CD4-positive, alpha-beta T cell (primary cell): Measurements from ENCODE around the gene MBLAC1. TPM values are rescaled to one million over a fixed set of nuclear protein-coding genes. Genes with fewer than 3 reads are reported as not detected.

Experiments used
- ATAC-seq: fragments of 200-7000 bp; cut with Tn5 transposase; one replicate; pipeline ENCODE4 v1.10.0; 2022; ENCODE audit warnings: mild to moderate bottlenecking; ENCODE audit not compliant: poor library complexity
- CTCF ChIA-PET: fragments of 350-600 bp; sonication (Branson Sonifier 250); formaldehyde crosslinking; loops from one replicate; lab custom pipeline; 2021; ENCODE audit warnings: antibody characterized with exemption, inconsistent platforms; lab: Charles Lee
- POLR2A ChIA-PET: fragments of 350-600 bp; sonication (Branson Sonifier 250); formaldehyde crosslinking; loops from one replicate; lab custom pipeline; 2021; ENCODE audit warnings: antibody characterized with exemption, inconsistent platforms; lab: Charles Lee
- DNase-seq, 14 experiments: peaks; one replicate each; pipeline ENCODE4 v3.0.0-alpha.2; 2013 to 2020; ENCODE audit warnings: mixed read lengths in 2 of 14
- H3K27ac ChIP-seq, 2 donors: one replicate each; pipeline versions ENCODE4 v1.5.1 to v1.7.0; 2013; ENCODE audit warnings: low read length in 2 of 2, low read depth in 1 of 2, mild to moderate bottlenecking in 1 of 2
- H3K27me3 ChIP-seq, 2 experiments: 1 replicate in 1 of 2; 2 replicates in 1 of 2; pipeline versions ENCODE4 v1.6.1 to v1.7.0; 2013; ENCODE audit warnings: low read length in 2 of 2, control low read depth in 1 of 2, mild to moderate bottlenecking in 1 of 2, moderate library complexity in 1 of 2; ENCODE audit not compliant: insufficient read depth in 2 of 2, control insufficient read depth in 1 of 2
- H3K36me3 ChIP-seq: one replicate; pipeline ENCODE4 v1.6.1; 2013; ENCODE audit warnings: low read length, control low read depth; ENCODE audit not compliant: insufficient read depth
- H3K4me1 ChIP-seq: one replicate; pipeline ENCODE4 v1.6.1; 2013; ENCODE audit warnings: low read length, control low read depth; ENCODE audit not compliant: insufficient read depth
- H3K4me3 ChIP-seq: one replicate; pipeline ENCODE4 v1.5.1; 2013; ENCODE audit warnings: mild to moderate bottlenecking, low read length, moderate library complexity
- H3K9me3 ChIP-seq, 2 experiments: 1 replicate in 1 of 2; 2 replicates in 1 of 2; pipeline versions ENCODE4 v1.6.1 to v1.7.0; 2013; ENCODE audit warnings: low read length in 2 of 2, mild to moderate bottlenecking in 2 of 2, control low read depth in 1 of 2, moderate library complexity in 1 of 2; ENCODE audit not compliant: control insufficient read depth in 1 of 2, insufficient read depth in 1 of 2
- H3K27ac Mint-ChIP-seq: one replicate; pipeline ENCODE4 v1.8.0; 2020; ENCODE audit warnings: mixed read lengths
- H3K27me3 Mint-ChIP-seq: one replicate; pipeline ENCODE4 v1.8.0; 2021; ENCODE audit warnings: mixed read lengths
- H3K36me3 Mint-ChIP-seq: one replicate; pipeline ENCODE4 v1.8.0; 2021; ENCODE audit warnings: low read depth, mixed read lengths
- H3K4me1 Mint-ChIP-seq: one replicate; pipeline ENCODE4 v1.8.0; 2021; ENCODE audit warnings: low read depth, mixed read lengths
- H3K4me3 Mint-ChIP-seq: one replicate; pipeline ENCODE4 v1.8.0; 2020; ENCODE audit warnings: mild to moderate bottlenecking, mixed read lengths
- H3K9me3 Mint-ChIP-seq: one replicate; pipeline ENCODE4 v1.8.0; 2020; ENCODE audit warnings: mixed read lengths
- intact Hi-C, 2 experiments: fragments of 100-400 bp; cut with DNase I in 1 of 2; cut with micrococcal nuclease in 1 of 2; formaldehyde crosslinking; loops; one replicate each; pipeline versions ENCODE4 v1.15.1 to v1.9.0; 2023 to 2025; cut with DNase I, micrococcal nuclease
- total RNA-seq, 174 experiments: library from RNA in 2 of 174; stranded (reverse) in 2 of 174; gene quantifications; one replicate each; pipeline ENCODE4 v1.2.3 and lab custom pipeline; 2021 to 2026
- TF ChIP-seq, protein P1 (sequence below): fragments of 200-600 bp; IDR thresholded peaks from one replicate; pipeline ENCODE4 v1.8.0; 2022; ENCODE audit warnings: antibody characterized with exemption, mild to moderate bottlenecking

The MBLAC1 gene
- total RNA-seq, 2 experiments from 2014 or later: 3.7 to 4.4 TPM

DNA sequence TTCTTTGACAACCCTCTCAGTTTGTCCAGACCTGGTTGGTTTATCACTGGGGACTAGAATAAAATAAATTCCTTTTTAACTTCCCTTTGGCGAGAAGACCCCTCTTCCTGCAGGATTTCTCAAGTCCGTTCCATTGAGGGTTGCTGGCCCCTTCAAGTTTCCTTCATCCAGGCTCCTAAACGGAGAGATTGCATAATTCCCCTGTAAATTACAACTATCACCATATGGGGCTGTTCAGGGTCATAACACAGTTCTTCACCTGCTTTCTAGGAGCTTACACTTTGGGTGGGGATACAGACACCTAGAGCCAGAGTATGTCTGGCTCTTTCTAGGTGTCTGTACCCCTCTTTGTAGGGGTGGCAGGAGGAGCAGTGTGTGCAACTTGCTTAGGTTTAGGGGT lies 41.3 kb upstream of the MBLAC1 start:
- H3K27me3 ChIP-seq: no peaks in the 10 kb centered on the region
- no peaks in the 10 kb centered on the region for H3K9me3 ChIP-seq
- H3K27ac ChIP-seq: no peak overlapping the region
- H3K4me1 Mint-ChIP-seq: peaks cover 42% of the 10 kb centered on the region
- peak overlapping the region; percentile 47 for H3K27ac Mint-ChIP-seq
- H3K4me1 ChIP-seq: peaks cover 42% of the 10 kb centered on the region
- DNase-seq: no peak
- intact Hi-C loops: loop anchor here in 1 of 2 experiments (10.0 kb wide), 2 partner anchors 171 to 941 kb away; partner anchors contain the start of genes SMURF1 and TRIM4
- no peak overlapping the region for H3K4me3 ChIP-seq
- H3K36me3 Mint-ChIP-seq: peaks cover 26% of the 10 kb centered on the region
- POLR2A ChIA-PET: interaction anchor here (0.6 kb wide), 1 partner anchor 72 kb away, joined by 4 read pairs; no protein-coding TSS in a partner anchor
- peak overlapping the region; percentile 25 for H3K4me3 Mint-ChIP-seq
- H3K27me3 Mint-ChIP-seq: no peaks in the 10 kb centered on the region
- CTCF ChIA-PET: no interaction called here
- TF ChIP-seq, protein P1, sequence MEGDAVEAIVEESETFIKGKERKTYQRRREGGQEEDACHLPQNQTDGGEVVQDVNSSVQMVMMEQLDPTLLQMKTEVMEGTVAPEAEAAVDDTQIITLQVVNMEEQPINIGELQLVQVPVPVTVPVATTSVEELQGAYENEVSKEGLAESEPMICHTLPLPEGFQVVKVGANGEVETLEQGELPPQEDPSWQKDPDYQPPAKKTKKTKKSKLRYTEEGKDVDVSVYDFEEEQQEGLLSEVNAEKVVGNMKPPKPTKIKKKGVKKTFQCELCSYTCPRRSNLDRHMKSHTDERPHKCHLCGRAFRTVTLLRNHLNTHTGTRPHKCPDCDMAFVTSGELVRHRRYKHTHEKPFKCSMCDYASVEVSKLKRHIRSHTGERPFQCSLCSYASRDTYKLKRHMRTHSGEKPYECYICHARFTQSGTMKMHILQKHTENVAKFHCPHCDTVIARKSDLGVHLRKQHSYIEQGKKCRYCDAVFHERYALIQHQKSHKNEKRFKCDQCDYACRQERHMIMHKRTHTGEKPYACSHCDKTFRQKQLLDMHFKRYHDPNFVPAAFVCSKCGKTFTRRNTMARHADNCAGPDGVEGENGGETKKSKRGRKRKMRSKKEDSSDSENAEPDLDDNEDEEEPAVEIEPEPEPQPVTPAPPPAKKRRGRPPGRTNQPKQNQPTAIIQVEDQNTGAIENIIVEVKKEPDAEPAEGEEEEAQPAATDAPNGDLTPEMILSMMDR: no peak
- ATAC-seq: no peak
- H3K9me3 Mint-ChIP-seq: no peaks in the 10 kb centered on the region
- peaks cover 3% of the 10 kb centered on the region for H3K36me3 ChIP-seq

DNA sequence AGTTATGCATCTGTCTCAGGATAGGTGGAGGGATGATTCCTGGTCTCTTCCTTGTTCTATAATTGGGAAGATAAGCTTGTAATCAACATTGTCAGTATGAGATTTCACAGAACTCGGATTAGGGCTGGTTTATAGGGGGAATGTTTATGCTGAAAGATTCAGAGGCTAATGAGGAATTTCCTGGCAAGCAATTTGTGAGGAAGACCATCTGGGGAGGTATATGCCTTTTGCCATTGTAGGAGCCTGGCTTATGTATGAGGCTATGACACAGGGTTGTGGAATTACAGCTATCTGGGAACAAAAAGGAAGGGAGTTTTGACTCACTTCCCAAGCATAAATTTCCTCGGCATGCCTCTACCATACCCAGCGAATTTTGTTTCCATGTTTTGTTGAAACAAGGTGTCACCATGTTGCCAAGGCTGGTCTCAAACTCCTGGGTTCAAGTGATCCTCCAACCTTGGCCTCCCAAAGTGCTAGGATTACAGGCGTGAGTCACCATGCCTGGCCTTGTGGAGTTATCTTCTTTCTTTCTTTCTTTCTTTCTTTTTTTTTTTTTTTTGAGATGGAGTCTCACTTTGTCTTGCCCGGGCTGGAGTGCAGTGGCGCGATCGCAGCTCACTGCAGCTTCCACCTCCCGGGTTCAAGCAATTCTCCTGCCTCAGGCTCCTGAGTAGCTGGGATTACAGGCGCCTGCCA lies 39.6 kb upstream of the MBLAC1 start:
- H3K4me3 ChIP-seq: no peak overlapping the region
- H3K36me3 ChIP-seq: peaks cover 20% of the 10 kb centered on the region
- CTCF ChIA-PET: interaction anchor here (1.1 to 1.4 kb wide), 2 partner anchors 44 to 46 kb away, joined by 3 to 4 read pairs; no protein-coding TSS in a partner anchor
- H3K27me3 ChIP-seq: no peaks in the 10 kb centered on the region
- no peaks in the 10 kb centered on the region for H3K27me3 Mint-ChIP-seq
- H3K4me1 ChIP-seq: peaks cover 30% of the 10 kb centered on the region
- H3K4me1 Mint-ChIP-seq: peaks cover 32% of the 10 kb centered on the region
- peak overlapping the region; percentile 91 for H3K27ac Mint-ChIP-seq
- H3K9me3 Mint-ChIP-seq: no peaks in the 10 kb centered on the region
- ATAC-seq (no peak), DNase-seq (no peak)
- intact Hi-C loops: loop anchor here in 1 of 2 experiments (10.0 kb wide), 2 partner anchors 172 to 942 kb away; partner anchors contain the start of genes SMURF1 and TRIM4
- TF ChIP-seq, protein P1: no peak
- no peak overlapping the region for H3K27ac ChIP-seq
- no peaks in the 10 kb centered on the region for H3K9me3 ChIP-seq
- POLR2A ChIA-PET: interaction anchor here (1.5 to 3.7 kb wide), 3 partner anchors 14 to 168 kb away, joined by 7 to 46 read pairs (median 9); partner anchors contain the start of genes AP4M1, CNPY4, MCM7 and TAF6
- H3K4me3 Mint-ChIP-seq: peak overlapping the region; percentile 90
- H3K36me3 Mint-ChIP-seq: peaks cover 29% of the 10 kb centered on the region

DNA sequence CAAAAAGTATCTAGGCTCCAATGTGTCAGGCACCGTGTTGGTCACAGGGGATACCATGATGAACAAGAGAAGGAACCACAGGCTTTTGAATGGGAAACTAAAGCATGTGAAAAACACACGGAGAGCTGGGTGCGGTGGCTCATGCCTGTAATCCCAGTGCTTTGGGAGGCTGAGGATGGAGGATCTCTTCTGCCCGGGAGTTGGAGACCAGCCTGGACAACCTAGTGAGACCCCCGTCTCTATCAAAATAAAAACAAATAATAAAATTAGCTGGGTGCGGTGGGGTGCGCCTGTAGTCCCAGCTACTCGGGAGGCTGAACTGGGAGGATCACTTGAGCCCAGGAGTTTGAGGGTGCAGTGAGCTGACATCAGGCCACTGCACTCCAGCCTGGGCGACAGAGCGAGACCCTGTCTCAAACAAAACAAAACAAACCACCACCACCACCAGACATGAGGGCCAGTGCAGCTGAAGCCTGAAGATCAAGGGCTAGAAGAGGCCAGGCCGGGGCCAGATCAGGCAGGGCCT lies 38.6 kb upstream of the MBLAC1 start:
- intact Hi-C loops: loop anchor here in 1 of 2 experiments (10.0 kb wide), 2 partner anchors 173 to 943 kb away; partner anchors contain the start of genes SMURF1 and TRIM4
- no peaks in the 10 kb centered on the region for H3K27me3 ChIP-seq
- no peaks in the 10 kb centered on the region for H3K9me3 ChIP-seq
- Mint-ChIP-seq H3K9me3 (no peaks in the 10 kb centered on the region), H3K4me1 (peaks cover 25% of the 10 kb centered on the region), H3K4me3 (peak overlapping the region; percentile 90), H3K27me3 (no peaks in the 10 kb centered on the region), H3K36me3 (peaks cover 38% of the 10 kb centered on the region), H3K27ac (peak overlapping the region; percentile 91)
- ChIA-PET CTCF (interaction anchor here (1.4 kb wide), 1 partner anchor 43 kb away, joined by 4 read pairs; no protein-coding TSS in a partner anchor), POLR2A (interaction anchor here (1.0 to 3.7 kb wide), 5 partner anchors 13 to 588 kb away, joined by 3 to 46 read pairs (median 8); partner anchors contain the start of genes AP4M1, CNPY4, MBLAC1 and MCM7)
- H3K4me3 ChIP-seq: peak overlapping the region; percentile 92
- H3K4me1 ChIP-seq: peaks cover 22% of the 10 kb centered on the region
- ATAC-seq (no peak), DNase-seq (no peak)
- peaks cover 29% of the 10 kb centered on the region for H3K36me3 ChIP-seq
- H3K27ac ChIP-seq: peak overlapping the region; percentile 80 to 86
- TF ChIP-seq, protein P1: no peak
